Measurements from ENCODE around the gene IQCN. TPM values are rescaled to one million over a fixed set of nuclear protein-coding genes. Genes with fewer than 3 reads are reported as not detected.

The IQCN gene
- total and polyA plus RNA-seq, 2 donors (not counting 1 experiment from before 2014, with no cell fraction given) = 0.79 to 0.83 TPM

- Histone ChIP-seq H3K4me3 (replicated peaks in 1 of 4; ENCODE audit: control extremely low read depth in 1 of 4, insufficient read depth in 1 of 4, low read depth in 3 of 4, low read length in 4 of 4) (no peak overlapping the region), H4K20me1 (ENCODE audit: control insufficient read depth, extremely low read depth, insufficient read depth, low read length) (no peaks in the 10 kb centered on the region)
- no peak for DNase-seq (ENCODE audit: low read depth in 2 of 2)
Measured at GRCh38 chr19:18297308-18297707, 23.1 kb upstream of the IQCN start.

GRCh38 chr19:18295034-18295451 is 20.8 kb upstream of the IQCN start:
- Histone ChIP-seq H3K27me3 (ENCODE audit: control insufficient read depth, insufficient read depth, low read length) (no peaks in the 10 kb centered on the region), H3K36me3 (ENCODE audit: control insufficient read depth, insufficient read depth, low read length) (no peaks in the 10 kb centered on the region), H2AFZ (ENCODE audit: low read length) (no peak overlapping the region), H3K79me2 (ENCODE audit: control insufficient read depth, insufficient read depth, low read length) (no peaks in the 10 kb centered on the region), H4K20me1 (ENCODE audit: control insufficient read depth, extremely low read depth, insufficient read depth, low read length) (no peaks in the 10 kb centered on the region), H3K9me3 (ENCODE audit: control insufficient read depth, insufficient read depth, low read depth, low read length) (no peaks in the 10 kb centered on the region), H3K9ac (ENCODE audit: insufficient read depth, low read length) (no peak overlapping the region), H3K4me1 (ENCODE audit: control insufficient read depth, extremely low read depth, insufficient read depth, low read length) (peaks cover 19% of the 10 kb centered on the region), H3K27ac (ENCODE audit: insufficient read depth, low read length) (no peak overlapping the region), H3K4me2 (ENCODE audit: extremely low read depth, insufficient read depth, low read length) (no peak overlapping the region), H3K4me3 (replicated peaks in 1 of 4; ENCODE audit: control extremely low read depth in 1 of 4, insufficient read depth in 1 of 4, low read depth in 3 of 4, low read length in 4 of 4) (no peak overlapping the region)
- no peak for TF ChIP-seq CTCF (conservative IDR thresholded peaks at IDR 0.05 in 1 of 2, IDR thresholded peaks at IDR 0.05 in 1 of 2; ENCODE audit: low read depth in 1 of 2, low read length in 2 of 2)
- TF ChIP-seq EZH2 (IDR thresholded peaks at IDR 0.05; ENCODE audit: low read length, missing control alignments) = no peak
- no peak for DNase-seq (ENCODE audit: low read depth in 2 of 2)

More at GRCh38 chr19:18297308-18297707, 23.1 kb upstream of the IQCN start:
- Histone ChIP-seq H3K36me3 (ENCODE audit: control insufficient read depth, insufficient read depth, low read length) (no peaks in the 10 kb centered on the region), H3K27ac (ENCODE audit: insufficient read depth, low read length) (no peak overlapping the region), H3K79me2 (ENCODE audit: control insufficient read depth, insufficient read depth, low read length) (no peaks in the 10 kb centered on the region), H3K9ac (ENCODE audit: insufficient read depth, low read length) (no peak overlapping the region), H2AFZ (ENCODE audit: low read length) (no peak overlapping the region), H3K9me3 (ENCODE audit: control insufficient read depth, insufficient read depth, low read depth, low read length) (no peaks in the 10 kb centered on the region), H3K4me2 (ENCODE audit: extremely low read depth, insufficient read depth, low read length) (no peak overlapping the region), H3K27me3 (ENCODE audit: control insufficient read depth, insufficient read depth, low read length) (no peaks in the 10 kb centered on the region), H3K4me1 (ENCODE audit: control insufficient read depth, extremely low read depth, insufficient read depth, low read length) (peaks cover 19% of the 10 kb centered on the region)
- TF ChIP-seq EZH2 (IDR thresholded peaks at IDR 0.05; ENCODE audit: low read length, missing control alignments) = no peak

- Histone ChIP-seq H3K9ac (ENCODE audit: insufficient read depth, low read length) (no peak overlapping the region), H3K9me3 (ENCODE audit: control insufficient read depth, insufficient read depth, low read depth, low read length) (no peaks in the 10 kb centered on the region), H3K36me3 (ENCODE audit: control insufficient read depth, insufficient read depth, low read length) (no peaks in the 10 kb centered on the region), H3K79me2 (ENCODE audit: control insufficient read depth, insufficient read depth, low read length) (no peaks in the 10 kb centered on the region), H4K20me1 (ENCODE audit: control insufficient read depth, extremely low read depth, insufficient read depth, low read length) (no peaks in the 10 kb centered on the region), H3K4me1 (ENCODE audit: control insufficient read depth, extremely low read depth, insufficient read depth, low read length) (peaks cover 19% of the 10 kb centered on the region), H3K27me3 (ENCODE audit: control insufficient read depth, insufficient read depth, low read length) (no peaks in the 10 kb centered on the region), H2AFZ (ENCODE audit: low read length) (no peak overlapping the region), H3K4me3 (replicated peaks in 1 of 4; ENCODE audit: control extremely low read depth in 1 of 4, insufficient read depth in 1 of 4, low read depth in 3 of 4, low read length in 4 of 4) (no peak overlapping the region), H3K27ac (ENCODE audit: insufficient read depth, low read length) (no peak overlapping the region), H3K4me2 (ENCODE audit: extremely low read depth, insufficient read depth, low read length) (no peak overlapping the region)
- TF ChIP-seq EZH2 (IDR thresholded peaks at IDR 0.05; ENCODE audit: low read length, missing control alignments) (no peak), CTCF (conservative IDR thresholded peaks at IDR 0.05 in 1 of 2, IDR thresholded peaks at IDR 0.05 in 1 of 2; ENCODE audit: low read depth in 1 of 2, low read length in 2 of 2) (no peak)
- peak in 1 of 2 donors; percentile 34 for DNase-seq (ENCODE audit: low read depth in 2 of 2)
Measured at GRCh38 chr19:18294467-18294864, 20.2 kb upstream of the IQCN start.
